Prostate gland (tissue), 2 donors: ENCODE data around the gene FAAH.

Experiments
- CTCF ChIP-seq, 4 experiments: fragments of 200-600 bp in 2 of 4; fragments of 450-650 bp in 2 of 4; sonication (generic) in 2 of 4; IDR thresholded peaks; 1 replicate in 3 of 4; 2 replicates in 1 of 4; pipeline ENCODE4 v1.5.1; 2016 to 2019; ENCODE audit warnings: antibody characterized with exemption in 4 of 4, mild to moderate bottlenecking in 2 of 4, moderate library complexity in 2 of 4
- POLR2A ChIP-seq: fragments of 450-650 bp; IDR thresholded peaks from one replicate; pipeline ENCODE4 v1.6.1; 2016; ENCODE audit warnings: antibody characterized with exemption, mild to moderate bottlenecking
- POLR2AphosphoS5 ChIP-seq: sonication (generic); formaldehyde crosslinking; IDR thresholded peaks from one replicate; pipeline ENCODE4 v1.6.1; 2017; ENCODE audit warnings: antibody characterized with exemption

DNA sequence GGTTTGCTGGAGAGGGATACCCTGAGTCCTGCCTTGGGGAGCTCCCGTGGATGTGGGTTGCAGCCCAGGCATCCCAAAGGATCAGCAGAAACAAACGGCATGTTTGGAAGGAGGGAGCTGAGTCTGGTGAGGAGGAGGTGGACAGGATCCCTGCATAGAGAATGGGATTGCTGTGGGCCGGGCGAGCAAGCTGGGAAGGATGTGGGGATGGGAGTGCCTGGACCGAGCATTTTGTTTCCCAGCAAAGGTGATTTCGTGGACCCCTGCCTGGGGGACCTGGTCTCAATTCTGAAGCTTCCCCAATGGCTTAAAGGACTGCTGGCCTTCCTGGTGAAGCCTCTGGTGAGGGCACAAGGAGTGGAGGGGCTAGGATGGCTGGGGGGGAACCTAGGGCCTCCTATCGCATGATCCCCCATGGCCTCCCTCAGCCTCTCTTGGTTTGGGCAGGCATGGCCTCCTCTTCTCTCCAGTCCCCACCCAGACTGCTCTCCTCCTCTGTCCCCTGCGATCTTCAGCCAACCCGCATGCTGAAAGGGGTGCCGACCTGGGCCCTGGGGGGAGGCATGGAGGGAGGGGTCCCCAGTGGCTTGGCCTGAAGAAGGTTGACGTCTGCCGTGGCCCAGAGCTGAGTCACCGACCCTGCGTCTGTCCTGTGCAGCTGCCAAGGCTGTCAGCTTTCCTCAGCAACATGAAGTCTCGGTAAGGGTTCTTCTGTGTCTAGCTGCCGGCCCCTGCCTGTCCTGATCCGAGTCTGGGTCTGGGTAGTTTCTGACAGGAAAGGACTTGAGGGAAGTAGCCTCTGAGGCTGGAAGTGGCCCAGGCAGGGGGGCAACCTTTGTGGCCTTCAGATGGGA, 16.3 kb downstream of the FAAH start:
- TF ChIP-seq CTCF (IDR thresholded peaks at IDR 0.05) (no peak), POLR2AphosphoS5 (no peak), POLR2A (no peak)
